HCT116 (cell line): Measurements from ENCODE around the gene FOXF1. TPM values are rescaled to one million over a fixed set of nuclear protein-coding genes. Genes with fewer than 3 reads are reported as not detected.

Experiments used
- ATAC-seq: fragments of 200-7000 bp; cut with Tn5 transposase; 2 replicates; pipeline ENCODE4 v1.9.1; 2020; ENCODE audit warnings: mild to moderate bottlenecking, moderate library complexity
- BruUV-seq: library from RNA; stranded (reverse); fragments of 400-500 nt; replicated peaks from 2 replicates; lab custom pipeline; 2021; lab: Mats Ljungman, UMichigan
- CTCF ChIA-PET: fragments of 300-600 bp; sonication (Branson Sonifier 250); formaldehyde crosslinking; loops from one replicate; lab custom pipeline; 2021; ENCODE audit warnings: antibody characterized with exemption; lab: Charles Lee
- POLR2A ChIA-PET: fragments of 300-600, 350-600 bp; sonication (Branson Sonifier 250); formaldehyde crosslinking; loops from one replicate; lab custom pipeline; 2021; ENCODE audit warnings: antibody characterized with exemption; lab: Charles Lee
- RAD21 ChIA-PET, 2 experiments: fragments of 300-600 bp; sonication (Branson Sonifier 250); formaldehyde crosslinking; loops; one replicate each; lab custom pipeline; 2023; ENCODE audit warnings: low total read pairs in 2 of 2; ENCODE audit not compliant: uncharacterized antibody in 2 of 2, unreplicated experiment in 2 of 2, low non-redundant PET in 1 of 2; lab: Charles Lee
- DNase-seq: peaks from one replicate; pipeline ENCODE4 v3.0.0-alpha.2; 2010; ENCODE audit warnings: low read depth, low spot score
- H2AFZ ChIP-seq: fragments of 200-600 bp; shearing (Covaris generic), sonication (generic); 2 replicates; pipeline ENCODE4 v1.6.1; 2017; ENCODE audit warnings: low read depth, mixed run types, mixed read lengths, antibody characterized with exemption, low read length; ENCODE audit not compliant: poor library complexity, severe bottlenecking
- H3K27ac ChIP-seq: 2 replicates; pipeline ENCODE4 v1.5.1; 2012; ENCODE audit warnings: low read depth, low read length
- H3K27me3 ChIP-seq: fragments of 200-600 bp; sonication (generic); 2 replicates; pipeline ENCODE4 v1.6.1; 2016; ENCODE audit warnings: mixed run types, low read length, mixed read lengths; ENCODE audit not compliant: insufficient read depth
- H3K36me3 ChIP-seq, 2 experiments: fragments of 200-500 bp in 1 of 2; fragments of 200-600 bp in 1 of 2; sonication (Bioruptor generic) in 1 of 2; sonication (generic) in 1 of 2; 2 replicates each; pipeline versions ENCODE4 v1.5.1 to v1.6.1; 2014 to 2016; ENCODE audit warnings: low read length in 2 of 2, inconsistent platforms in 1 of 2, mixed read lengths in 1 of 2, mixed run types in 1 of 2; ENCODE audit not compliant: insufficient read depth in 2 of 2, control insufficient read depth in 1 of 2
- H3K4me1 ChIP-seq, 2 experiments: fragments of 200-600 bp in 1 of 2; sonication (generic) in 1 of 2; 2 replicates each; pipeline versions ENCODE4 v1.5.1 to v1.6.1; 2012 to 2017; ENCODE audit warnings: low read length in 2 of 2, inconsistent platforms in 1 of 2, mild to moderate bottlenecking in 1 of 2, mixed read lengths in 1 of 2, mixed run types in 1 of 2, moderate library complexity in 1 of 2; ENCODE audit not compliant: insufficient read depth in 2 of 2, control insufficient read depth in 1 of 2
- H3K4me2 ChIP-seq: fragments of 200-600 bp; sonication (generic); 2 replicates; pipeline ENCODE4 v1.6.1; 2017; ENCODE audit warnings: mixed run types, low read length, mixed read lengths
- H3K4me3 ChIP-seq, 2 experiments: fragments of 200-600 bp in 1 of 2; sonication (generic) in 1 of 2; replicated peaks in 1 of 2; 2 replicates each; pipeline ENCODE4 v1.5.1; 2011 to 2016; ENCODE audit warnings: low read length in 2 of 2, control low read depth in 1 of 2, low read depth in 1 of 2, mild to moderate bottlenecking in 1 of 2, mixed read lengths in 1 of 2, mixed run types in 1 of 2
- H3K79me2 ChIP-seq: fragments of 200-600 bp; sonication (generic); 2 replicates; pipeline ENCODE4 v1.6.1; 2017; ENCODE audit warnings: mild to moderate bottlenecking, mixed run types, low read length, moderate library complexity, mixed read lengths; ENCODE audit not compliant: insufficient read depth
- H3K9ac ChIP-seq: fragments of 200-600 bp; sonication (generic); 2 replicates; pipeline ENCODE4 v1.6.1; 2016; ENCODE audit warnings: low read length, mixed read lengths
- H3K9me2 ChIP-seq: fragments of 200-600 bp; sonication (generic), shearing (Covaris generic); 2 replicates; pipeline ENCODE4 v1.6.1; 2017; ENCODE audit warnings: mixed run types, mild to moderate bottlenecking, moderate library complexity; ENCODE audit not compliant: insufficient read depth
- H3K9me3 ChIP-seq, 2 experiments: fragments of 200-500 bp in 1 of 2; fragments of 200-600 bp in 1 of 2; sonication (Bioruptor generic) in 1 of 2; sonication (generic) in 1 of 2; 2 replicates each; pipeline ENCODE4 v1.6.1; 2014 to 2017; ENCODE audit warnings: low read length in 2 of 2, mixed read lengths in 2 of 2, inconsistent platforms in 1 of 2, low read depth in 1 of 2, mild to moderate bottlenecking in 1 of 2, mixed run types in 1 of 2, moderate library complexity in 1 of 2; ENCODE audit not compliant: control insufficient read depth in 1 of 2, insufficient read depth in 1 of 2
- H4K20me1 ChIP-seq: fragments of 200-600 bp; sonication (generic), shearing (Covaris generic); 2 replicates; pipeline ENCODE4 v1.6.1; 2017; ENCODE audit warnings: mixed run types, mild to moderate bottlenecking, moderate library complexity; ENCODE audit not compliant: insufficient read depth
- ATF3 ChIP-seq: IDR thresholded peaks from 2 replicates; pipeline ENCODE4 v1.6.1; 2012
- CBX3 ChIP-seq: IDR thresholded peaks from 2 replicates; pipeline ENCODE4 v1.6.1; 2012; ENCODE audit warnings: low read depth
- CEBPB ChIP-seq: IDR thresholded peaks from 2 replicates; pipeline ENCODE4 v1.6.1; 2012; ENCODE audit warnings: low read depth
- ELF1 ChIP-seq: IDR thresholded peaks from 2 replicates; pipeline ENCODE4 v1.6.1; 2012; ENCODE audit warnings: low read depth, borderline replicate concordance
- EZH2 ChIP-seq: fragments of 200-600 bp; sonication (generic); IDR thresholded peaks from 2 replicates; pipeline ENCODE4 v1.6.1; 2017; ENCODE audit warnings: antibody characterized with exemption, mixed run types
- EZH2phosphoT487 ChIP-seq: fragments of 200-600 bp; IDR thresholded peaks from 2 replicates; pipeline ENCODE4 v1.6.1; 2018; ENCODE audit warnings: antibody characterized with exemption, borderline replicate concordance
- FOSL1 ChIP-seq: IDR thresholded peaks from 2 replicates; pipeline ENCODE4 v1.6.1; 2012; ENCODE audit warnings: low read depth
- JUND ChIP-seq: IDR thresholded peaks from 2 replicates; pipeline ENCODE4 v1.6.1; 2012
- MAX ChIP-seq: IDR thresholded peaks from 2 replicates; pipeline ENCODE4 v1.6.1; 2012
- POLR2AphosphoS5 ChIP-seq: IDR thresholded peaks from 2 replicates; pipeline ENCODE4 v1.6.1; 2011; ENCODE audit warnings: mild to moderate bottlenecking, low read depth, low read length, moderate library complexity
- RAD21 ChIP-seq: IDR thresholded peaks from 2 replicates; pipeline ENCODE4 v1.6.1; 2012; ENCODE audit warnings: low read depth, mild to moderate bottlenecking
- SIN3A ChIP-seq: IDR thresholded peaks from 2 replicates; pipeline ENCODE4 v1.6.1; 2012; ENCODE audit warnings: low read depth
- SP1 ChIP-seq: IDR thresholded peaks from 2 replicates; pipeline ENCODE4 v1.6.1; 2012; ENCODE audit warnings: low read depth
- SRF ChIP-seq: IDR thresholded peaks from 2 replicates; pipeline ENCODE4 v1.6.1; 2012; ENCODE audit warnings: low read depth
- TCF7L2 ChIP-seq: IDR thresholded peaks from 2 replicates; pipeline ENCODE4 v1.7.0; 2011; ENCODE audit warnings: borderline replicate concordance, inconsistent platforms; ENCODE audit not compliant: insufficient read depth, insufficient read length; ENCODE audit errors: extremely low read depth
- YY1 ChIP-seq: IDR thresholded peaks from 2 replicates; pipeline ENCODE4 v1.6.1; 2011; ENCODE audit warnings: low read length, low read depth, moderate library complexity, mild to moderate bottlenecking; ENCODE audit not compliant: insufficient replicate concordance; ENCODE audit errors: extremely low read depth
- ZBTB33 ChIP-seq: IDR thresholded peaks from 2 replicates; pipeline ENCODE4 v1.6.1; 2011; ENCODE audit warnings: mild to moderate bottlenecking, low read length, moderate library complexity; ENCODE audit not compliant: insufficient replicate concordance; ENCODE audit errors: extremely low read depth
- ZFX ChIP-seq: fragments of 450-650 bp; IDR thresholded peaks from 2 replicates; pipeline ENCODE4 v1.6.1; 2017
- ZNF274 ChIP-seq: fragments of 200-500 bp; sonication (Bioruptor generic); IDR thresholded peaks from 2 replicates; pipeline ENCODE4 v1.6.1; 2014; ENCODE audit warnings: mild to moderate bottlenecking, low read depth, low read length, inconsistent platforms
- intact Hi-C: fragments of 100-400 bp; cut with micrococcal nuclease; formaldehyde crosslinking; loops from 2 replicates; pipeline ENCODE4 v1.10.0; 2022
- total RNA-seq: library from RNA; stranded (reverse); gene quantifications from one replicate; pipeline ENCODE4 v1.2.1, GENCODE V29; 2021; ENCODE audit not compliant: unreplicated experiment

FOXF1 gene
- total RNA-seq, 1 experiment from 2014 or later, result 2.4 TPM

- Histone ChIP-seq H3K27me3 (peaks cover 49% of the 10 kb centered on the region), H3K27ac (no peak overlapping the region), H3K9ac (no peak overlapping the region), H3K4me2 (no peak overlapping the region), H3K4me1 (peaks cover 11 to 12% of the 10 kb centered on the region in 2 experiments), H4K20me1 (no peaks in the 10 kb centered on the region), H3K9me2 (no peaks in the 10 kb centered on the region), H3K36me3 (no peaks in the 10 kb centered on the region), H3K79me2 (no peaks in the 10 kb centered on the region), H3K9me3 (no peaks in the 10 kb centered on the region), H2AFZ (no peak overlapping the region), H3K4me3 (no peak overlapping the region)
- no peak for DNase-seq
- ATAC-seq, result no peak
- intact Hi-C loops, result no loop called here
- ChIA-PET CTCF (interaction anchor here (1.2 kb wide), 1 partner anchor 252 kb away, joined by 3 read pairs; no protein-coding TSS in a partner anchor), RAD21 (no interaction called here), POLR2A (no interaction called here)
- TF ChIP-seq MAX (no peak), ZNF274 (no peak), SP1 (no peak), ZBTB33 (no peak), SIN3A (no peak), RAD21 (no peak), POLR2AphosphoS5 (no peak), TCF7L2 (no peak), ZFX (no peak), EZH2 (no peak), JUND (no peak), EZH2phosphoT487 (no peak), SRF (no peak), YY1 (no peak), FOSL1 (no peak), CEBPB (no peak), CBX3 (no peak), ATF3 (no peak), ELF1 (no peak)
- no TSS peak for BruUV-seq
Observed at GRCh38 chr16:86504315-86505184, 5.8 kb upstream of the FOXF1 start.
